CD4-positive, alpha-beta memory T cell (primary cell): ENCODE data around the gene CORO2B. TPM values are rescaled to one million over a fixed set of nuclear protein-coding genes. Genes with fewer than 3 reads are reported as not detected.

Experiments
- CTCF ChIA-PET: fragments of 350-600 bp; sonication (Branson Sonifier 250); formaldehyde crosslinking; loops from one replicate; lab custom pipeline; 2021; ENCODE audit warnings: inconsistent platforms; ENCODE audit not compliant: partially characterized antibody; lab: Charles Lee
- POLR2A ChIA-PET: fragments of 350-600 bp; sonication (Branson Sonifier 250); formaldehyde crosslinking; loops from one replicate; lab custom pipeline; 2021; ENCODE audit not compliant: partially characterized antibody; lab: Charles Lee
- DNase-seq, 5 donors: peaks; one replicate each; pipeline versions ENCODE4 v3.0.0 to v3.0.0-alpha.2; 2020 to 2022; ENCODE audit warnings: mixed read lengths in 1 of 5
- H3K27ac ChIP-seq: one replicate; pipeline ENCODE4 v1.7.0; 2013; ENCODE audit warnings: low read depth, low read length
- H3K27me3 ChIP-seq: 2 replicates; pipeline ENCODE4 v1.7.0; 2013; ENCODE audit warnings: mild to moderate bottlenecking, low read length, moderate library complexity; ENCODE audit not compliant: insufficient read depth
- H3K36me3 ChIP-seq: 2 replicates; pipeline ENCODE4 v1.7.0; 2013; ENCODE audit warnings: mild to moderate bottlenecking, low read length, moderate library complexity; ENCODE audit not compliant: insufficient read depth
- H3K4me1 ChIP-seq: 2 replicates; pipeline ENCODE4 v1.7.0; 2013; ENCODE audit warnings: mild to moderate bottlenecking, low read length, moderate library complexity; ENCODE audit not compliant: insufficient read depth
- H3K4me3 ChIP-seq, 2 donors: one replicate each; pipeline ENCODE4 v1.7.0; 2013; ENCODE audit warnings: low read length in 2 of 2, mild to moderate bottlenecking in 1 of 2
- H3K9me3 ChIP-seq, 2 donors: one replicate each; pipeline ENCODE4 v1.7.0; 2013; ENCODE audit warnings: low read length in 2 of 2, control low read depth in 1 of 2; ENCODE audit not compliant: control insufficient read depth in 1 of 2
- H3K27ac Mint-ChIP-seq, 7 donors: one replicate each; pipeline ENCODE4 v1.8.0; 2020 to 2021; ENCODE audit warnings: mixed read lengths in 7 of 7, mild to moderate bottlenecking in 6 of 7, inconsistent platforms in 3 of 7, moderate library complexity in 3 of 7
- H3K27me3 Mint-ChIP-seq, 2 donors: one replicate each; pipeline ENCODE4 v1.8.0; 2020 to 2021; ENCODE audit warnings: mixed read lengths in 2 of 2
- H3K36me3 Mint-ChIP-seq, 2 donors: one replicate each; pipeline ENCODE4 v1.8.0; 2020 to 2021; ENCODE audit warnings: mixed read lengths in 2 of 2, inconsistent platforms in 1 of 2, mild to moderate bottlenecking in 1 of 2
- H3K4me1 Mint-ChIP-seq, 4 donors: one replicate each; pipeline ENCODE4 v1.8.0; 2020 to 2021; ENCODE audit warnings: mixed read lengths in 4 of 4, mild to moderate bottlenecking in 1 of 4
- H3K4me3 Mint-ChIP-seq, 8 donors: one replicate each; pipeline ENCODE4 v1.8.0; 2020 to 2021; ENCODE audit warnings: mixed read lengths in 8 of 8, mild to moderate bottlenecking in 7 of 8, moderate library complexity in 6 of 8, inconsistent platforms in 3 of 8
- H3K9me3 Mint-ChIP-seq, 8 donors: one replicate each; pipeline ENCODE4 v1.8.0; 2020 to 2021; ENCODE audit warnings: mixed read lengths in 8 of 8, mild to moderate bottlenecking in 5 of 8, inconsistent platforms in 3 of 8, moderate library complexity in 1 of 8
- intact Hi-C: fragments of 100-400 bp; cut with micrococcal nuclease; formaldehyde crosslinking; loops from one replicate; pipeline ENCODE4 v1.15.1; 2023
- polyA plus RNA-seq, 2 donors: library from polyadenylated mRNA; unstranded; fragments of 300-500 nt; fragmentation: Illumina TruSeq; gene quantifications; one replicate each; pipeline ENCODE4 v1.2.3, GENCODE V29; 2021
- total RNA-seq, 2 experiments: library from RNA; stranded (reverse); gene quantifications; one replicate each; pipeline ENCODE4 v1.2.3, GENCODE V29; 2021

Gene CORO2B
- total and polyA plus RNA-seq, 4 experiments from 2014 or later, result not detected

GRCh38 chr15:68763063-68763462 lies 184.3 kb downstream of the CORO2B start:
- no peak overlapping the region for H3K4me3 Mint-ChIP-seq
- peaks cover 8 to 12% of the 10 kb centered on the region in 2 donors for H3K27me3 Mint-ChIP-seq
- H3K9me3 ChIP-seq, result no peaks in the 10 kb centered on the region
- no peak for DNase-seq
- no peak overlapping the region for H3K27ac Mint-ChIP-seq
- no peaks in the 10 kb centered on the region for H3K36me3 Mint-ChIP-seq
- intact Hi-C loops, result no loop called here
- no peak overlapping the region for H3K27ac ChIP-seq
- no peak overlapping the region for H3K4me3 ChIP-seq
- H3K9me3 Mint-ChIP-seq, result no peaks in the 10 kb centered on the region
- ChIA-PET CTCF (no interaction called here), POLR2A (no interaction called here)
- H3K36me3 ChIP-seq, result no peaks in the 10 kb centered on the region
- H3K4me1 ChIP-seq, result no peaks in the 10 kb centered on the region
- H3K4me1 Mint-ChIP-seq, result no peaks in the 10 kb centered on the region
- no peaks in the 10 kb centered on the region for H3K27me3 ChIP-seq

- no peaks in the 10 kb centered on the region for H3K27me3 ChIP-seq
- no peaks in the 10 kb centered on the region for H3K4me1 ChIP-seq
- no peaks in the 10 kb centered on the region for H3K9me3 Mint-ChIP-seq
- H3K9me3 ChIP-seq, result no peaks in the 10 kb centered on the region
- no peak overlapping the region for H3K4me3 ChIP-seq
- CTCF ChIA-PET, result interaction anchor here (1.5 kb wide), 1 partner anchor 9 kb away, joined by 3 read pairs; no protein-coding TSS in a partner anchor
- POLR2A ChIA-PET, result no interaction called here
- H3K4me3 Mint-ChIP-seq, result no peak overlapping the region
- peaks cover 8 to 12% of the 10 kb centered on the region in 2 donors for H3K27me3 Mint-ChIP-seq
- intact Hi-C loops, result no loop called here
- H3K4me1 Mint-ChIP-seq, result no peaks in the 10 kb centered on the region
- no peaks in the 10 kb centered on the region for H3K36me3 Mint-ChIP-seq
- H3K27ac ChIP-seq, result no peak overlapping the region
- H3K36me3 ChIP-seq, result no peaks in the 10 kb centered on the region
- H3K27ac Mint-ChIP-seq, result no peak overlapping the region
- no peak for DNase-seq
These were observed 185.3 kb downstream of the CORO2B start for GRCh38 chr15:68764090-68764489.

GRCh38 chr15:68765602-68766368 lies 187.0 kb downstream of the CORO2B start:
- H3K27ac Mint-ChIP-seq, result no peak overlapping the region
- H3K36me3 ChIP-seq, result no peaks in the 10 kb centered on the region
- H3K4me3 Mint-ChIP-seq, result no peak overlapping the region
- intact Hi-C loops, result no loop called here
- no peaks in the 10 kb centered on the region for H3K4me1 ChIP-seq
- H3K9me3 Mint-ChIP-seq, result no peaks in the 10 kb centered on the region
- H3K9me3 ChIP-seq, result no peaks in the 10 kb centered on the region
- H3K27me3 Mint-ChIP-seq, result peaks cover 8 to 12% of the 10 kb centered on the region in 2 donors
- H3K36me3 Mint-ChIP-seq, result no peaks in the 10 kb centered on the region
- H3K4me3 ChIP-seq, result no peak overlapping the region
- no peak overlapping the region for H3K27ac ChIP-seq
- no peaks in the 10 kb centered on the region for H3K4me1 Mint-ChIP-seq
- ChIA-PET CTCF (no interaction called here), POLR2A (no interaction called here)
- H3K27me3 ChIP-seq, result no peaks in the 10 kb centered on the region
- no peak for DNase-seq

GRCh38 chr15:68767833-68768232 lies 189.0 kb downstream of the CORO2B start:
- H3K4me1 Mint-ChIP-seq, result no peaks in the 10 kb centered on the region
- H3K27me3 Mint-ChIP-seq, result peaks cover 5 to 12% of the 10 kb centered on the region in 2 donors
- DNase-seq, result no peak
- no peaks in the 10 kb centered on the region for H3K9me3 ChIP-seq
- no peaks in the 10 kb centered on the region for H3K36me3 ChIP-seq
- H3K4me3 ChIP-seq, result no peak overlapping the region
- no peak overlapping the region for H3K27ac Mint-ChIP-seq
- no peaks in the 10 kb centered on the region for H3K27me3 ChIP-seq
- ChIA-PET POLR2A (no interaction called here), CTCF (interaction anchor here (1.3 to 1.4 kb wide), 2 partner anchors 94 to 108 kb away, joined by 3 to 4 read pairs; no protein-coding TSS in a partner anchor)
- H3K27ac ChIP-seq, result no peak overlapping the region
- no peaks in the 10 kb centered on the region for H3K36me3 Mint-ChIP-seq
- no peaks in the 10 kb centered on the region for H3K9me3 Mint-ChIP-seq
- no peaks in the 10 kb centered on the region for H3K4me1 ChIP-seq
- intact Hi-C loops, result no loop called here
- H3K4me3 Mint-ChIP-seq, result no peak overlapping the region

GRCh38 chr15:68768321-68768720 lies 189.5 kb downstream of the CORO2B start:
- Mint-ChIP-seq H3K4me3 (no peak overlapping the region), H3K36me3 (no peaks in the 10 kb centered on the region), H3K27ac (no peak overlapping the region), H3K27me3 (peaks cover 5 to 12% of the 10 kb centered on the region in 2 donors), H3K9me3 (no peaks in the 10 kb centered on the region), H3K4me1 (no peaks in the 10 kb centered on the region)
- H3K27me3 ChIP-seq, result no peaks in the 10 kb centered on the region
- intact Hi-C loops, result no loop called here
- no peak overlapping the region for H3K4me3 ChIP-seq
- CTCF ChIA-PET, result interaction anchor here (1.3 to 1.4 kb wide), 2 partner anchors 94 to 108 kb away, joined by 3 to 4 read pairs; no protein-coding TSS in a partner anchor
- no peaks in the 10 kb centered on the region for H3K9me3 ChIP-seq
- H3K27ac ChIP-seq, result no peak overlapping the region
- DNase-seq, result no peak
- POLR2A ChIA-PET, result no interaction called here
- H3K4me1 ChIP-seq, result no peaks in the 10 kb centered on the region
- no peaks in the 10 kb centered on the region for H3K36me3 ChIP-seq

GRCh38 chr15:68769702-68770101 lies 190.9 kb downstream of the CORO2B start:
- no peaks in the 10 kb centered on the region for H3K9me3 Mint-ChIP-seq

GRCh38 chr15:68770216-68770615 lies 191.4 kb downstream of the CORO2B start:
- no peak for DNase-seq
- CTCF ChIA-PET, result interaction anchor here (1.2 to 1.5 kb wide), 2 partner anchors 14 to 105 kb away, joined by 4 to 6 read pairs; no protein-coding TSS in a partner anchor
- no peaks in the 10 kb centered on the region for H3K9me3 Mint-ChIP-seq
- H3K4me1 Mint-ChIP-seq, result no peaks in the 10 kb centered on the region
- intact Hi-C loops, result no loop called here
- H3K4me1 ChIP-seq, result no peaks in the 10 kb centered on the region
- no peaks in the 10 kb centered on the region for H3K36me3 Mint-ChIP-seq
- peaks cover 2 to 12% of the 10 kb centered on the region in 2 donors for H3K27me3 Mint-ChIP-seq
- no peak overlapping the region for H3K27ac Mint-ChIP-seq
- no peaks in the 10 kb centered on the region for H3K27me3 ChIP-seq
- POLR2A ChIA-PET, result no interaction called here
- H3K36me3 ChIP-seq, result no peaks in the 10 kb centered on the region
- no peak overlapping the region for H3K4me3 Mint-ChIP-seq
- no peak overlapping the region for H3K27ac ChIP-seq
- H3K9me3 ChIP-seq, result no peaks in the 10 kb centered on the region
- H3K4me3 ChIP-seq, result no peak overlapping the region

More at GRCh38 chr15:68769702-68770101, 190.9 kb downstream of the CORO2B start:
- Mint-ChIP-seq H3K4me3 (no peak overlapping the region), H3K27me3 (peaks cover 2 to 12% of the 10 kb centered on the region in 2 donors), H3K4me1 (no peaks in the 10 kb centered on the region), H3K36me3 (no peaks in the 10 kb centered on the region), H3K27ac (no peak overlapping the region)
- no peak for DNase-seq
- intact Hi-C loops, result no loop called here
- no peak overlapping the region for H3K27ac ChIP-seq
- no peak overlapping the region for H3K4me3 ChIP-seq
- H3K9me3 ChIP-seq, result no peaks in the 10 kb centered on the region
- ChIA-PET POLR2A (no interaction called here), CTCF (no interaction called here)
- H3K27me3 ChIP-seq, result no peaks in the 10 kb centered on the region
- no peaks in the 10 kb centered on the region for H3K4me1 ChIP-seq
- H3K36me3 ChIP-seq, result no peaks in the 10 kb centered on the region
